HG03066 (cell line): ENCODE measurements around the gene CMTM5.

Source experiments
- ATAC-seq: cut with Tn5 transposase; IDR thresholded peaks from one replicate; pipeline ENCODE4 v1.9.1; 2021; ENCODE audit warnings: low read depth; ENCODE audit not compliant: unreplicated experiment

Gene CMTM5, protein sequence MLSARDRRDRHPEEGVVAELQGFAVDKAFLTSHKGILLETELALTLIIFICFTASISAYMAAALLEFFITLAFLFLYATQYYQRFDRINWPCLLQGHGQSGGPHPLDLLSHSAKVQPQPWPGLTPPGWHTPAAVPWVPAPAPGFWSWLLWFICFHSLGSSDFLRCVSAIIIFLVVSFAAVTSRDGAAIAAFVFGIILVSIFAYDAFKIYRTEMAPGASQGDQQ

DNA sequence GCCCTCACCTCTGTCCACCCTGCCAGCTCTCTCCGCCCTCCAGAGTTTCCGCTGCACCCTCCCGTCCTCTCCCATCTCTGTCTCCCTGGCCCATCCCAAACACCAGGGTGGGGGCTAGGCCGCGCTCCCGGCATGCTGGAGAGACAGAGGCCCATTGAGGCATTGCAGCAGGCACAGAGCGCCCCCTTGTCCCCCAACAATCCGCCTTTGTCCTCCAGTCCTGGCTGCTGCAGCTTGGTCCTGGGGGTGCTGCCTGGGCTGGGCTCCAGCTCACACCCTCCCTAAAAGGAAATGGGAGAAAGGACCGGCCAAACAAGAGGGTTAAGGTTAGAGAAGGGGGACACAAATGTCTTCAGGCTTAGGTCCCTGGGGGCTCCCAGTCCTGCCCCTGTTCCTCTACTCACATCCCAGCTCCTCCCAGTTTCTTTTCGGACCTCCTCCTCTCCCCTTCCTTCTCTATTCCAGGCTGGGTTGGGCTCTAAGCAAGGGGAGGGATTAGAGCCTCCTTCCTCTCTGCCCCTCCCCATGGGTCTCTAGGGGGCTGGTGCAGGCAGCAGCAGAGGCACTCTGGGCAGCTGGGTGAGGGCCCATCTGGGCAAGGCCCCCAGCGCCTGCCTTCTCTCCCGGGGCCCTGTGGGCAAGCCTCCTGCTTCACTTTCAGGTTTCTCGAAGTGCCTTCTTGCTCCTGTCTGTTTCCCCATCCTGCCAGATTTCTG, at the start of gene CMTM5:
TSS of gene CMTM5 (plus strand) at position 565 of the 716 bp plus-strand sequence. CDS start 206 bp downstream, outside the sequence.
- no peak for ATAC-seq

DNA sequence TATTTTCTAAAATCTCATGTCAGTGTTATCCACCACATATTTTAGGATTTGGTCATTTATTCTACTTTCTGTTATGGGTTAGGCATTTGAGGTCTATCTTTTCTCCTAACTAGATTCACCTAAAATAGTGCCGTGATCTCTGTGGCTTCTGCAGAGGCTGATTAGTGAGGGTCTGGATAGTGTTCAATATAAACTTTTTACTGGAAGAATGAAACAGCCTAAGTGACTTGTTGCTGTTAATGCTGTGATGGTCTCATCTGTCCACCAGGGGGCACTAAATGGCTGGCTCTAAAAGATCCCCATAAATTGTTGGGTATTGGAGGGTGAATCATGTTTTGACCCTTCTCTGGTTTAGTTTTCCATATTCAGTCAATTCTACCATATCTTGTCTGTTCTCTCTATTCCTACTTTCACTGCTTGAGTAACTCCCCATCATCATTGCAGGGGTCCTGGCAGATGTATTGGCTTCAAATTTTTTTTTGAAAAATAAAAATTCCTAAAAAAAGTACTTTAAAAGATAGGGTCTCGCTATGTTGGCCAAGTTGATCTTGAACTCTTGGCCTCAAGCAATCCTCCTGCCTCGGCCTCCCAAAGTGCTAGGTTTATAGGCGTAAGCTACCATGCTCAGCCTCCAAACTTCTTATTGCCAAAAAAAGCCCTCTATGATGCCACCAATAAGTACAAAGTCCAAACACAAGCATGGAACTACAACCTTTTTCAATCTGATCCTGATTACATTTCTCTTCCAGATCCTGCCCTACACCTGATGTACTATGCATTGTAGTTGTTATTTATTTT, 48.7 kb upstream of the CMTM5 start:
- no peak for ATAC-seq

DNA sequence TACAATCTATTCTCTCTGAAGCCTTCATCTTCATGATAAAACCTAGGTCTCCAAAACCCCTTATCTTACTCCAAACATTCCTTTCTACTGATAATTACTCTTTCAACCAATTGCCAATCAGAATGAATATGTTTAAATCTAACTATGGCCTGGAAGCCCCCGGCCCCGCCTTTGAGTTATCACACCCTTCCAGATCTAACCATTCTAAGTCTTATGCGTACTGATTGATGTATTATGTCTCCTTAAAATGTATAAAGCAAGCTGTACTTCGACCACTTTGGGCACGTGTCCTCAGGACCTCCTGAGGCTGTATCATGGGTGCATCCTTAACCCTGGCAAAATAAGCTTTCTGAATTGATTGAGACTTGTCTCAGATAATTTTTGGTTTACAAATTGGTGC, 41.2 kb upstream of the CMTM5 start:
- no peak for ATAC-seq

GRCh38 chr14:23339506-23340268, 37.2 kb upstream of the CMTM5 start:
- ATAC-seq, result no peak

DNA sequence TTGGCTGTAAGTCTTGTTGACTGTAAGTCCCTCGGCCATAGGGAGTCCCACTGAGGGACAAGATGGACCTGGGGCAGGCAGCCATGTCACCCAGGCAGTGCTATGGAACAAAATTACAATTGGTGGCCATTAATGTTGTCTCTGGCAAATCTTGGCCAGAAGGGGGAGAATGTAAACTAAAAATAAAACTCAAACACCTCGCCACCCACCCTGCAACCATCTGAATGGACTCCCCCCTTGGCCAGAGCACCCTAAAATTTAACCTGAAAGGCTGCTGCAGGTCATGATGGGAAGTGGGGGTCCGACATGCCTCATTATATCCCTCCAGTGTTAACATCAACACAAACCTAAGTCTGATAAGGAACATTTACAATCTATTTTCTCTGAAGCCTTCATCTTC, 32.4 kb upstream of the CMTM5 start:
- no peak for ATAC-seq

DNA sequence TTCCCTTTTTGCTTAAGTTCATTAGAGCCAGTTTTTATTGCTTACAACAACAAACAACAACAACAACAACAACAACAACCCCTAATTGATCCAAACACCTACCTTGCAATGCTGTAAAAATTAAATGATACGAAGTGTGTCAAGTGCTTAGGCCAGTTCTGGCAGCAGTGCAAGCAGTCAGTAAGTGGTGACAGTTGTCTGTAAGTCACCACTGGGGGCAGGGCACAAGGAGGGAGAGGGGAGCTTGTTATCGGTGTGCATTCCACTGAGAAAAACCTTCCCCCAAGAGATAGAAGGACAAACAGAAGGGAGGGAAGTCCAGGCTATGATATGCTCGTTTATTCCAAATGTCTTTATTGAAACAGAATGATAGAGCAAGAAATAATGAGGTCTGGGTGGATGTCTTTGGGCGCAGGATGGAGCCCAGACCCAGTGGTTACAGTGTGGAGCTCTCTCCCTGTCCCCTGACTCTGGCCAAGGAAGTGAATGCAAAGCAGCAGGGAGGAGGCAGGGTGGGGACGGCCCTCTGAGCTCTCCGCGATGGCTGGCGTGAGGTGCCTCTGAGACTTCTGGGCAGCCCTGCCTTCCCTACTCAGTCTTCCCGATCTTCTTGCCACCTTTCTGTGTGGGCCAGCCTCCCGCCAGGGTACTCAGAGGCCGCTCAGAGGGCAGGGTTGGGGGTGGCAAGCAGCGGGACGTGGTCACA, 30.7 kb upstream of the CMTM5 start:
- ATAC-seq, result no peak

- ATAC-seq, result no peak
These were observed 30.0 kb upstream of the CMTM5 start for GRCh38 chr14:23346693-23347405.

GRCh38 chr14:23347406-23348296, 29.2 kb upstream of the CMTM5 start:
- no peak for ATAC-seq

GRCh38 chr14:23348297-23348655, 28.6 kb upstream of the CMTM5 start:
- no peak for ATAC-seq

DNA sequence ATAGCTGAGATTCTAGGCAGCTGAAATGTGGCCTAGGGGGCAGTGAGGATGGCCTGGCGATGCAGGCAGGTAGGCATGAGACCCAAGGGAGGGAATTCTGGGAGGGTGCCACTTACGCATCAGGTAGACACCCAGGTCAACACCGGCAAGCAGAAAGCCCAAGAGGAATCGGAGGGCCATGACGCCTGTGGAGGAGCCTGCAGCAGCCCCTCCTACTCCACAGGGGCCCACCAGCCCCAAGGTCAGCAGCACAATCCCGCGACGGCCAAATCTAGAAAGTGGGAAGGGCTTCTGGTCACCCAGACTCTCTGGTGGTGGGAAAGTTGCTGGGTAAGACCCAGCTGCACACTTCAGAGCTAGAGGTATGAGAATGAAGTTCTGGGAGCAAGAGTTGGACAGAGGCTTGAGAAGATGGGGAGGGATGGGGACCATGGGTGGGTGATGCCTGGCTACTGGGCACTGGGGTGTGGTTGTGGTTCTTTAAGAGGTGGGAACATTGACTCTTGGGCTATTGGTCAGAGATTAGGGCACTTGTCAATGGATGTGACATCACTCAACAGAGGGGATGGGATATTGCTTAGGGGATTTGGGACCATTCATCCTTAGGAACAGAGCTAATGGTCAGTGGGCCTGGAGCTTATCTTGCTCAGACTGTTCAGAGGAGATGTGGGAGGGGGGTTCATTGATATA, 27.5 kb upstream of the CMTM5 start:
- ATAC-seq, result no peak

DNA sequence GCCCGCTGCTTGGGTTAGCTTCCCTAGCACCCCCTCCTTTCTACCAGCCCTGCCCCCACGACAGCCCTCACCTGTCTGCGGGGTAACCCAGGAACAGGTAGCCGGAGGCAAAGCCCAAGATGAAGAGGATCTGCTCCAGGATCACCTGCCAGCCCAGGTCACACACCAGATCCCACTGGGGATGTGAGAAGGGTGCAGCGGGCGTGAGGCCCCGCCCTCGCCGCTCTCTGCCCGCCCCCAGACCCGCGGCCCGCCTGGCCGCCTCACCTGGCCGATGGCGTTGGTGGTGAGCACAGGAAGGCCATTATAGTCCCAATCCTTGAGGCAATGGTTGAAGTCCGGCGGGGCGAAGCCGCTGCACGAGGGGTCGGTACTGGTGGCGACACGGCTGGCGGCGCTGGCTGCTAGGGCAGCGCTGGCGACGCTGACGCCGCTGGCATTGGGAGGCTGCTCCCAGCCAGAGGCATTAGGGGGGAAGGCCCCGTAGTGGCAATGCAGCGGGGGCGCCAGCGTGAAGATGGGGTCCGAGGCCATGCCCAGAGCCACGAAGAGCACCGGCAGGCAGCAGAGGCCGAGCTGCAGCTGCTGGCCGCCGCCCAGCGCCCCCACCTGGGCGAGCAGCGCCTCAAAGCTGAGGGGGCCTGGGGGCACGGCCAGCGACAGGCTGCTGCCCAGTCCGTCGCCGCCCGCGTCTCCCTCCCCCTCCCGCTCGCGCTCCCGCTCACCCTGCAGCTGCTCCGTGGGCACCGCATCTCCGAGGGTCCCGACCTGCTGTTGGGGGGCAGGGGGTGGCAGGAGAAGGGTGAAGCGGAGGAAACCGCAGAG, 25.0 kb upstream of the CMTM5 start:
- no peak for ATAC-seq

- ATAC-seq, result no peak
These were observed 24.1 kb upstream of the CMTM5 start, which contains the start of gene SLC22A17 for GRCh38 chr14:23352506-23353432. TSS of gene SLC22A17 (minus strand) at chr14:23352887.

GRCh38 chr14:23353433-23353780, 23.4 kb upstream of the CMTM5 start:
- ATAC-seq, result no peak

DNA sequence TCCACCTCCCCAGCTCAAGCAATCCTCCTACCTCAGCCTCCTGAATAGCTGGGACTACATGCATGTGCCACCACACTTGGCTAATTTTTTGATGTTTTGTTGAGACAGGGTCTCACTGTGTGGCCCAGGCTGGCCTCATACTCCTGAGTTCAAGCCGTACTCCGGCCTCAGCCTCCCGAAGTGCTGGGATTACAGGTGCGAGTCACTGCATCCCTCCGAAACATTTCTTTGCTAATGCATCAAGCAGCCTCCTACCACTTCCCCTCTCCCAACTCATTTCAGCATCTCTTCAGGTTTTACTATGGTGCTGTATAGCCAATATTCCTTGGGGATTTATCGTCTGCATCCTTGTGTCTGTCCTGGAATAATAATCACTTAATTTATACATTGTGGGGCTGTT, 21.9 kb upstream of the CMTM5 start:
- ATAC-seq, result no peak

DNA sequence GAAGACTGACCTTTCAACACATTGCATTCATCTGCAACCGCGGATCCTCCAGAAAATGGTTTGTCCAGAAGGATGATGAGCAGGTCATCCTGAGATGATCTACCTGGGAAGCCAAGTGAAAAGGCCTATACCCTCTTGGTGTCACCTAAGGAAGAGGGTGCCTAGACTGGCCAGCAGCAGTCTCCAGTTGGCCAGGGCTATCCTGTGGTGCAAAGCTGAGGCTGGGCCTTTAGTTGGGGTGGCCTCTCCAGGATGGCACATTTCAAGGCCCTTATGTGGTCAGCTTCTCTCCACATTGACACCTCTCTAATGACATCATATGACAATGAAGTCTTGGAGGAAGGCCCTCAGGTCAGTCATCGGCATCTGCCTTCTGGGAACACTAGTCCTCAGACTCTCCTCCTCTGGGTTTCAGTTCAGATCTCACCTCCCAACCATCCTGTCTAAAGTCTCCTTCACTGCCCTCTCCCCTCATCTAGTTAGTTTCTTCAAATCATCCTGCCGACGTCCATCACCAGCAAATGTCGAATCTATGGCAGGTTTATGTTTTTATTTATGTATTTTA, 20.9 kb upstream of the CMTM5 start:
- ATAC-seq, result no peak

DNA sequence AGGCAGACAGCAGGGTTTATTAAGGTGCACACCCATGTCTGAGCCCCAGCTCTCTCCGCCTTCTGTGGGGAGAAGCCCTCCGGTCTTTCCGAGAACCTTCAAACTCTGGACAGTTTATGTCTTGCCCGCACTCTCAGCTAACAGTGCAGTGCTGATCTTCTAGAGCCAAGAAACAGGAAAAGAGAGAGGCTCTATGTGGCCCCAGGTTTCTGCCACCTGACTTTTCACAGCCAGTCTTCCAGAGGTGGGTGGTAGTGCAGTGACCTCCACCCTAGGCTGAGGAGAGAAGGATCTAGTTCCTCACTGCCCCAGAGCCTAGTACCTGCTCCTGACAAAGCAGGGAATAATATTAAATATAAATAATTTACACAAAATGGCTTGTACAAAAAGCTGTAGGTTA, 20.2 kb upstream of the CMTM5 start:
- ATAC-seq, result no peak
